GM18909 (cell line): ENCODE results near the gene HS6ST3.

Experiments used
- ATAC-seq: cut with Tn5 transposase; IDR thresholded peaks from one replicate; pipeline ENCODE4 v1.9.1; 2021; ENCODE audit warnings: mild to moderate bottlenecking; ENCODE audit not compliant: unreplicated experiment, poor library complexity

HS6ST3 gene

DNA sequence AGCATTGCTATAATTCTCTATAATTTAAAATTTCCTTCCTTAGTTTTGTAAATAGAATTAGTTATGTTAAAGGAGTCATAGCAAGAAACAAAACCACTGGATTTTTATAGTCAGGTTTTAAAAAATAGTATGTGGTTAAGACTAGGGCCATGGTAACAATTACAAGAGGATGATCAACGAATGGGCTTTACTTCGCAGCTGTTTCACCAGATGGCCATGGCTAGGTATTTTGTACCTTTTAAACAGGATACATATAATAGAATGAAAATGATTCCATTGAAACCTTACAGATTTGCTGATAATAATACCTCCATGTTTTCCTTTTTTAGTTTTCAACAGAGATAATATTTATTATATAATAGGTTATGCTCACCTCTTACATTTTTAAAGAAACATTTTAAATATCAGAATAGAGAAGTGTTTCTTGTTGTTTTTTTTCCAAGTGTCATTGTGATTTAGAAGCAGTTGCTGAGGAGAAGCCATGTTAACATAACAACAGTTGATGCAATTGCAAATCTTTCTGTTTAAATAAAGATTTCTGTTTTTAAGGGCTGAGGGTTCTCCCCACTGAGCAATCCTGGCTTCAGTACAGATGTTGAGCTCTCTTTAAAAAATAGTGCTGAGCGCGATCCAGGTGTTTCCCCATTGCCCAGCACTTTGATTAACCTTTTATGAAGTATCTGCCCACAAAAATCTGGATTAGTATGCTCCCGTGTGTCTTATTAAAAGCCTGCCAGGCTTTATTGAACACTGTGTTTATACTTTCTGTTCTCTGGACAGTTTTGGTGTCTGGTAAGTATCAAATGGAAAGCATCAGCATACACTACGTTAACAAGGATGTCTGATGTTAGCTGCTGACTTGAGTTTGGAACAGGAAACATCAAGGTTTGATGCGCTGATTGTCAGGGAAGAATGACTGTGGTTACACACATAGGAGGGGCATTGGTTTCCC lies 205.3 kb downstream of the HS6ST3 start:
- no peak for ATAC-seq

DNA sequence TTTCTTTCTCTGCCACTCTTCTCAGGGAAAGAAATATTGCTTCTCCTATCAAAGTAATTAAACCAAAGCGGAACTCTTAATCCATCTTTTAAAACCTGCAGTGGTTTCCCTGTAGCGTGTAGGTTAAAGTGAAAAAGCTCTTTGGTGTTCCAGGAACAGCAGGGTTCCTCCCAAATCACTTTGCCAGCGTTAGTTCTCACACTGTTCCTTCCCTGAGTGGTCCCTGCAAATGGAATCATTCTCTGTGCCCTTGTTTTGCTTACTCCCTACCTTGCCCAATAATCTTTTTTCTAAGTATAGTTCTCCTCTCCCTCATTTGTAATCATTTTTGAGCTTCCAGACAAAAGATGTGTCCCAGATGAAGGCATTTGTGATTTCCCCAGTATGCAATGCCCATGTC lies 207.5 kb downstream of the HS6ST3 start:
- ATAC-seq, result no peak

DNA sequence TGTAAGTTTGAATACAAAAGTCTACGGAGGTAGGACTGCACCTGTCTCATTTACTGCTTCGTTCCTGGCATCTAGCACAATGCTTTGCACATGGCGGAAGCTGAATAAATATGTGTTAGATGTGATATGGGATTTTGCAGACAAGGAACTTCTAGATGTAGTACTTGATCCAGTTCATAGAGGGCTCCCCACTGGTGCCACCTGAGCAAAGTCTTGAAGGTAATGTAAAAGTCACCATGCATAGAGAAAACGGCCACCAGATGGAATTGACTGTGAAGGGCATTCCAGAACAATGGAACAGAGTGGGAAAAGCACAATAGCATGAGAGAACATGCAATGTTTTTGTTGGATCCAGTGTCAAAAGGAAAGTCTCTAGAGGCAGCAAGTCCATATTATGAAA lies 209.3 kb downstream of the HS6ST3 start:
- ATAC-seq, result no peak

DNA sequence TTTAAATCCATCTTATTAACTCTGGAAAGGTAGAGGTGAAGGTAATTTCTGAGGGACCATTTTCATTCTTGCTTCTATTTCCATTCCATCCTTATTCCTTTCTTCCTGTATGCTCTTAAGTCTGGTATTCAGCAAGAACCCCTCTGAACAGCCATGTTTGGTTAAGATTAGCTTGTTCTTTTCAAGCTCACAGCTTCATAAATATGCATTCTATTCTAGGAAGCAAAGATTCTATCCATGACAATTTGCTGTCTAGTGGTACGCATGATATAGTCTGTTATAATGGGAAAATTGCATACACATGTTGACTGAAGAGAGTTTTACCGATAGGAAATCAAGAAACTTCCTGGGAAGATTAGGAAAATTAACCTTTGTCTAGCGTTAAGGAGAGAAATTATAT lies 218.7 kb downstream of the HS6ST3 start:
- no peak for ATAC-seq

- no peak for ATAC-seq
Observed at GRCh38 chr13:96314974-96315373, 225.1 kb downstream of the HS6ST3 start.

GRCh38 chr13:96338030-96338429 lies 248.1 kb downstream of the HS6ST3 start:
- ATAC-seq, result no peak

DNA sequence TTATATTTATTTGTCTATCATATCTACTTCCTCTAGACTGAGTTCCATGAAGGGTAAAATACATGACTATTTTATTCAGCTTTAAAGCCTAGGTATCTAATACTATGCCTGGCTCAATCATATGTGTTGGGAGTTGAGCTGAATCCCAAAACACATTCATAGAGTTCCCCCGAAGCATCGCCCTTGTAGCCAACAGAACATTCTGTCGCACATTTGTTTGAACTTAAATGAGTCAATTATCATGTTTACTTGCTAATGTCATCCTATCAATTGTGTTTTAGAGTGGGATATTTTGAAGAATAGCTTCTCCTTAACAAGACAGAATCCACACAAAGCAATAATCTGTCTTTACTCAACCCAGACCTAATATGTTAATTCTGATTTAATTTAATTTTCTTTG lies 252.4 kb downstream of the HS6ST3 start:
- ATAC-seq, result no peak

DNA sequence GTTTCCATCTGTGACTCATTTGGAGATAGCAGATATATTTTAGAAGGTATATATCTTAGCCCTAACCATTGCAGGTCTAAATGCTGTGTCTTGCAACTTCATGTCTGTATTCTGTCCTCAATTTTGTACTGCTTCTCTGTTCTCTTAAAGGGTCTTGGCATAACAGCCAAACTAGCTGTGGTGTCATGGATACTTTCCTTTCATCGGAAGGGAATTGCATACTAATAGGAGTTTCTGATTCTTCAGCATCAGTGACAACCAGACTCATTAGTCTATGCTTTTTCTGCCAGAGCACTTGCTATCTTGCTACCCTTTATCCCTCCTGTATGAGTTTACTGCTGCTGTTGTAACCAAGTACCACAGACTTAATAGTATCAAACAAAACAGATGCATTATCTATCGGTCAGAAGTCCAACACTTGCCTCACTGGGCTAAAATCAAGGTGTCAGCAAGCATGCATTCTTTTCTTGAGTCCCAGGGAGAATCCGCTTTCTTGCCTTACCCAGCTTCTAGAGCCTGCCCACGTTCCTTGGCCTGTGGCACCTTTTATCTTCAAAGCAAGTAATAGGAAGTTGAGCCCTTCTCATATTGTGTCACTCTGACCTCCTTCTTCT lies 253.1 kb downstream of the HS6ST3 start:
- ATAC-seq, result no peak

DNA sequence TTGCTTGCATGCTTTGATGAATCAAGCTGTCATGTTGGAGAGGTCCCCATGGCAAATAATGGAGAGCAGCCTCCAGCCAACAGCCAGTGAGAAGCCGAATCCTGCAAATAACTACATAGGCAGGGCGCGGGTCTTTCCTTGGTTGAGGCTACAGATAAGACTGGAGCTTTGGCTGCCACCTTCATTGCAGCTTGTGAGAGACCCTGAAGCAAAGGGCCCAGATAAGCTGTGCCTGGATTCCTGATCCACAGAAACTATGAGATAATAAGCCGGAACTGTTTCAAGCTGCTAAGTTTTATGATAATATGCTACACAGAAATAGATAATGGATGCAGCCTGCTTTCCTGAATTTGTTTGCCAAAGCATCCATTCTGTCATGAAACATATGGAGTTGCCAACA lies 257.0 kb downstream of the HS6ST3 start:
- no peak for ATAC-seq

DNA sequence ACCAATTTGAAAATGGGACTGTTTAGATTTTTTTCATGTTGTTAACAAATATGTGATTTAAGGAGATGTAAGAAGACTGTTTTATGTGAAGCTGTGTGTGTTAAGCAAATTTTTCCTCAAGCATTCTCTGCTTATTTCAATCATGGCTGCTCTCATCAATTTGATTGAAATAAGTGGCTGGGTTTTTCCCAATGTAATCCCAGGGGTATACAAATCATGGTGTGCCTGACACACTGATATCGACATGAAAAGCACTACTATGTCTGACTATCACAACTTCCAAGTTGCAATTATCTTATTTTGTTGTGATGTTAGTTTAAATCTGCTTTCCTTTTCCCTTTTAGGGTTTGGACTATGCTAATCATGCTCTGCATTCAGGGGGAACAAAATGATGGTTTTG lies 283.7 kb downstream of the HS6ST3 start:
- no peak for ATAC-seq

DNA sequence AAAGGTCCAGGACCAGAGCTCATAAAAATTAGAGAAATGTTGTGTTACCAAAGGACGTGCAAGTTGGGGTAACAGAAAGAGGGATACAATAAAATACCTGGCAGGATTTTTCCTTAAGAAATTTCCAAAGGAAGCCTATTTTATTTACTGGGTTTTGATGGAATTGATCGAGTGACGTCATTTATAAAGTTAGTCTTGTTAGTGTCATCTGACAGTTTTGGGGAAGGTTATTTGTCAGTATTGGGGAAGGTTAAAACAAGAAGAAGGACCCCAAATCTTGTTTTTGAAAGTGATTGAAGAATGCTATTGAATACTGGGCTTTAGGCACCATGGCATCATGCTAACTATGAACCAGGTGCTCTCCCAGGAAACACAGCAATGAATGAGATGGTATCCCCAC lies 287.9 kb downstream of the HS6ST3 start:
- no peak for ATAC-seq

- ATAC-seq, result no peak
Observed at GRCh38 chr13:96379967-96380366, 290.1 kb downstream of the HS6ST3 start.

- no peak for ATAC-seq
Observed at GRCh38 chr13:96381681-96382080, 291.8 kb downstream of the HS6ST3 start.

GRCh38 chr13:96388598-96388997 lies 298.7 kb downstream of the HS6ST3 start:
- ATAC-seq, result no peak

GRCh38 chr13:96391606-96392005 lies 301.7 kb downstream of the HS6ST3 start:
- no peak for ATAC-seq

GRCh38 chr13:96397807-96398206 lies 307.9 kb downstream of the HS6ST3 start:
- ATAC-seq, result no peak

GRCh38 chr13:96398486-96398885 lies 308.6 kb downstream of the HS6ST3 start:
- no peak for ATAC-seq

DNA sequence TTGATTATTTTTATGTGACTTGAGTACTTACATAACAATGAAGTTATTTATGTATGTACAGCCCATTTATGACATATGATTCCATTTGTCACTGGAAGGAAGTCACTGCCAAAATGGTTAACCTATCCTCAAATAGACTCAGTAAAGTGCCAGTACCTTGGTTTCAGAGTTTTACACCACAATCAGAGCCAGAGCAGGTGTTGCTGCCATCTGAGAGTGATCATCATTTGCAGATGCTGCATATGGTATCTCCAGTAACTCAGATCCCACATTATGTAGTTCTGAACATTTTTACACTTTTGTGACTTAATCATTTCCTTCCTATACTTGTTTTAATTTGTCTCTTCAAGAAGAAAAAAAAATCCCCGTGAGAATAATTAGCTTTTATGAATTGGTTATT lies 313.3 kb downstream of the HS6ST3 start:
- no peak for ATAC-seq

DNA sequence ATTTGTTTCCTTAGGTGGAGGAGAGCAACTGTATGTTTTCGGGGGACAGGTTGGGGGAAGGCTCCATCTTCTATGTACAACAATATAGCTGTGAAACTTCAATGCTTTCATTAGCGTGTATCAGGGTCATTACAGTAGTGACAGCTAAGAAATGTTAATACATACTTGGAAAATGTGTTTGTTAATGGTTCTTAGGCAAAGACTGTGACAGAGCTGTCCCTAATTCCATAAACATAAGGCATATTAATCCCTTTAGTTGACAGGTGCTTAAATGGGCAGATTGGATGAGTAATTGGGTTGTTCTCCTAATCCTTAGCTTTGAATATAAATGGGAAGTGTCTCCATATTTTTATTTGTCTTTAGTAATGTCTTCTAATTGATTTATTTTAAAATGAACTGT lies 313.7 kb downstream of the HS6ST3 start:
- ATAC-seq, result no peak

DNA sequence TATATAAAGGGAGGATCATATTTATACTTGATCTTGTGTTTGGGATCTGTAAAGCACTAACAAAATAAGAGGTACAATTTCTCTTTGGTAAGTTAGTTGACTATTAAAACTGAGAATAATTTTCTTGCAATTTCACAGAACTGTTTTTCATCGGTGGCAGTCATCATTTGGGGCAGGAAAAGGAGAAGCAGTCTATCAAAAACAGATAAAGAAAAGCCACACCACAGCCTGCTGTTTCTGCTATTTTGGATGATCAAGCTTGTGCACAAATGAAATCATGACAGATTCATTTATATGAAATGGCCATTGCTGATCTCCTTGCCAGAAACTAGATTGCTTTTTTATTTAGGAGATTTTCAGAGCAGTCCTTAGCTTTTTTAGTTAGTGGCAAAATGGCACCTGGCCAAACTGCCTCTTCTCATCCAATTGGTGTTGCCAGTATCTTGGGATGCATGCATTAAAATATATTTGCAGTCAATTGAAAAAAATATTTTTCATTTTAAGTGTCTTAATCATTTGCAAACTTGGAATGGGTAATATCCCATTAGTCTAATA lies 326.0 kb downstream of the HS6ST3 start:
- ATAC-seq, result no peak

GRCh38 chr13:96417939-96418685 lies 328.2 kb downstream of the HS6ST3 start:
- ATAC-seq, result no peak
